Activated CD8-positive, alpha-beta memory T cell treated with anti-CD3 and anti-CD28 coated beads, Interleukin-2, amount 10 ng/mL, durations not matched to agents 7 days and 5 days (primary cell): ENCODE data around the gene CRYGA. TPM values are rescaled to one million over a fixed set of nuclear protein-coding genes. Genes with fewer than 3 reads are reported as not detected.
"Not testable (repeated sequence)": the region's sequence is repeated elsewhere in the genome, so short reads cannot be mapped to it uniquely, and the experiment has no call there.

ENCODE experiments used
- ATAC-seq: fragments of 150-1000 bp; cut with Tn5 transposase; one replicate; pipeline ENCODE4 v1.10.0; 2021; ENCODE audit warnings: moderate library complexity
- CTCF ChIA-PET: fragments of 350-600 bp; sonication (Branson Sonifier 250); formaldehyde crosslinking; loops from one replicate; lab custom pipeline; 2021; ENCODE audit warnings: antibody characterized with exemption; lab: Charles Lee
- DNase-seq: peaks from one replicate; pipeline ENCODE4 v3.0.0-alpha.2; 2020
- H3K27ac Mint-ChIP-seq: one replicate; pipeline ENCODE4 v1.8.0; 2021; ENCODE audit warnings: mild to moderate bottlenecking, mixed read lengths
- H3K27me3 Mint-ChIP-seq: one replicate; pipeline ENCODE4 v1.8.0; 2021; ENCODE audit warnings: mixed read lengths
- H3K36me3 Mint-ChIP-seq: one replicate; pipeline ENCODE4 v1.8.0; 2021; ENCODE audit warnings: mild to moderate bottlenecking, mixed read lengths
- H3K4me1 Mint-ChIP-seq: one replicate; pipeline ENCODE4 v1.8.0; 2021; ENCODE audit warnings: mixed read lengths
- H3K4me3 Mint-ChIP-seq: one replicate; pipeline ENCODE4 v1.8.0; 2021; ENCODE audit warnings: mild to moderate bottlenecking, moderate library complexity, mixed read lengths
- H3K9me3 Mint-ChIP-seq: one replicate; pipeline ENCODE4 v1.8.0; 2022; ENCODE audit warnings: low read depth, mixed read lengths
- total RNA-seq, 2 experiments: library from RNA; stranded (reverse); gene quantifications; one replicate each; pipeline ENCODE4 v1.2.3, GENCODE V29; 2021

The CRYGA gene
- total RNA-seq, 2 experiments from 2014 or later = not detected

DNA sequence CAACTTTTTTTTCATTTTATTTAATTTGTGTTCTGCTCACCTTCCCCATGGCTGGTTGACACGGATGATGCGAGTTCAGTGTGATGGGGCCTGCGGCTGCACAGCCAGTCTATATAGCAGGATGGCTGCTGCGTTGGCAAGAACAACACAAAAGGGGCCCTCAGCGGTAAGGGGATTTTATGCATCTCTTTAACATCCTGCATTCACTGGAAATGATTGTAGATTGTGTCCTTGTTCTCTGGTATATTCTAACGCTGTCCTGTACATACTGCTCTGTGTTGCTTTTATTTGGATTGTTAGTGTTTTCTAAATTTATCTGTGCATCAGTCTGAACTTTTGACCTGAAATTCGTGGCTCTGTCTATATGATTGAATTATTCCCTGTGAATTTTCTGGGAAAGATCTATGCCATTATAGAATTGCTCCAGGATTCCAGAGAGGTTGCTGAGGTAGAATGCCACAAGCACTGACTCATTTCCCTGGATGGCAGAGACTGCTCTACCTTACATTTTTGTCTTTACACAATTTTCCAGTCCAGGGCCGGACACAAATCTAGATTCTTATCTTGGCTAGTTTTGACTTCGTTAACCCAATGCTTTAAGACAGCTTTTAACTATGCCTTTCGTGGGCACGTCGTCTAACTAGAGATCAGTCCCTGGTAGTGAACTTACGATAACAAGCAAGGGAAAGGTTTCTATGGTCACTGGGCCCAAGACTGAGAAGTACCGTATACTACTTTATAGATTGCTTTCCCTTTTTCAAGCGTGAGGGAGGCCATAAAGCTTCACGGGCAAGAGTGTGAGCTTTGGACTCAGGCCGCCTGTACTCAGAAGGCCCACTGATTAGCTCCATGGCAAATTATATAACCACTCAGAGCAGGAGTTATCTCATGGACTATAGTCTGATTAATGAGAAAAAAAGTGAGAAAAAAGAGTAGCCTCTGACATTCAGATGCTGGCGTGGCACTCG lies 33.4 kb downstream of the CRYGA start, which contains the start of gene CRYGC:
Gene CRYGC, minus strand, starts transcription at position 85 of the 968 bp plus-strand sequence. Its CDS starts 36 bp downstream, at position 49.
- CTCF ChIA-PET = no interaction called here
- no peaks in the 10 kb centered on the region for H3K36me3 Mint-ChIP-seq
- H3K9me3 Mint-ChIP-seq = no peaks in the 10 kb centered on the region
- DNase-seq (no peak), ATAC-seq (no peak)
- H3K27me3 Mint-ChIP-seq = peaks cover 27% of the 10 kb centered on the region
- peaks cover 8% of the 10 kb centered on the region for H3K4me1 Mint-ChIP-seq
- H3K4me3 Mint-ChIP-seq = no peak within 1 kb of the TSS
- H3K27ac Mint-ChIP-seq = no peak within 1 kb of the TSS

GRCh38 chr2:208128136-208128535 lies 35.3 kb downstream of the CRYGA start:
- H3K4me1 Mint-ChIP-seq = peaks cover 7% of the 10 kb centered on the region
- no peak for DNase-seq
- CTCF ChIA-PET = no interaction called here
- no peak overlapping the region for H3K4me3 Mint-ChIP-seq
- ATAC-seq = no peak
- H3K9me3 Mint-ChIP-seq = no peaks in the 10 kb centered on the region
- H3K36me3 Mint-ChIP-seq = no peaks in the 10 kb centered on the region
- peaks cover 39% of the 10 kb centered on the region for H3K27me3 Mint-ChIP-seq
- H3K27ac Mint-ChIP-seq = no peak overlapping the region

DNA sequence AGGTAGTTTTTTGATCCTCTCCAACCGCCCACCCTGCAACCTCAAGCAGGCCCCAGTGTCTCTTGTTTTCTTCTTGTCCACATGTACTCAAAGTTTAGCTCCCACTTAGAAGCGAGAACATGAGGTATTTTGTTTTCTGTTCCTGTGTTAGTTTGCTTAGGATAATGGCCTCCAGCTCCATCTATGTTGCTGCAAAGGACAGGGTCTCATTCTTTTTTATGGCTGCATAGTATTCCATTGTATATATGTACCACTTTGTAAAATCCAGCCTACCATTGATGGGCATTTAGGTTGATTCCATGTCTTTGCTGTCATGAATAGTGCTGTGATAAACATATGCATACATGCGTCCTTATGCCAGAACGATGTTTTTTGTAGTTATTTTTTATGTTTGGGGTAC lies 36.3 kb downstream of the CRYGA start:
- Mint-ChIP-seq H3K4me3 (no peak overlapping the region), H3K4me1 (peaks cover 7% of the 10 kb centered on the region), H3K36me3 (no peaks in the 10 kb centered on the region), H3K27ac (no peak overlapping the region), H3K9me3 (no peaks in the 10 kb centered on the region), H3K27me3 (peaks cover 36% of the 10 kb centered on the region)
- ATAC-seq = no peak
- DNase-seq = no peak
- CTCF ChIA-PET = no interaction called here

GRCh38 chr2:208125251-208125650 lies 38.1 kb downstream of the CRYGA start:
- peaks cover 7% of the 10 kb centered on the region for H3K4me1 Mint-ChIP-seq
- DNase-seq (no peak), ATAC-seq (no peak)
- no peaks in the 10 kb centered on the region for H3K36me3 Mint-ChIP-seq
- no peak overlapping the region for H3K4me3 Mint-ChIP-seq
- H3K27ac Mint-ChIP-seq = no peak overlapping the region
- CTCF ChIA-PET = no interaction called here
- H3K9me3 Mint-ChIP-seq = no peaks in the 10 kb centered on the region
- H3K27me3 Mint-ChIP-seq = peaks cover 37% of the 10 kb centered on the region

DNA sequence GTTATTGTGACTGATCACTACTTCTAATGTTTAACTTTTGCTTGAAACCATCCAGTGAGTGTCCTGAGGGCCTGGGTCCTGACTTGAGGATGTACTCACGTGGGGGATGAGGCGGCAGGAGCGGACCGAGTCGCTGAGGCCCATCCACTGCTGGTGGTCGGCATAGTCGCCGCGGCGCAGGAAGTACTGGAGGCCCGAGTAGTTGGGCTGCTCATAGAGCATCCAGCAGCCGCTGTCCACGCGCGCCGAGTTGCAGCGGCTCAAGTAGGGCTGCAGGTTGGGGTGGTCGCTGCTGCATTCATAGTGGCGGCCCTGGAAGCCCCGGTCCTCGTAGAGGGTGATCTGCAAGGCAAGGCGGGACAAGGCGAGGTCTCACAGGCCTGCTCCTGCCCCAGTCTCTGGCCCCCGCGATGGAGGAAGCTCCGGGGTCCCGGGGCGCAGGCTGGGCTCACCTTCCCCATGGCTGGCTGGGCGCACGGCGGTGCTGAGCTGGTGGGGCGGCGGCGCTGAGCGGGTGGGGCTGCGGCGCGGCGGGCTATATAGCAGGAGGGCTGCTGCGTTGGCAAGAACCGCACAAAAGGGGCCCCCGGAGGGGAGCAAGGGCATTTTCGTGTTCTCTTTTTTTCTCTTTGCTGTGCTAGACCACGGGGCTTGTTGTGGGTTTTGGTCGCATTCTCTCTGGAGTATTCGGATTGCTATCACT lies 39.2 kb downstream of the CRYGA start, which contains the start of gene CRYGD:
Gene CRYGD, minus strand, starts transcription at position 512 of the 703 bp plus-strand sequence. Its CDS starts 51 bp downstream, at position 461.
- peak within 1 kb of the TSS; percentile 28 for H3K4me3 Mint-ChIP-seq
- CTCF ChIA-PET, H3K4me1 Mint-ChIP-seq, H3K36me3 Mint-ChIP-seq, H3K9me3 Mint-ChIP-seq, DNase-seq, H3K27ac Mint-ChIP-seq: not testable (repeated sequence)
- H3K27me3 Mint-ChIP-seq = peaks cover 37% of the 10 kb centered on the region
- peak; percentile 53 for ATAC-seq

DNA sequence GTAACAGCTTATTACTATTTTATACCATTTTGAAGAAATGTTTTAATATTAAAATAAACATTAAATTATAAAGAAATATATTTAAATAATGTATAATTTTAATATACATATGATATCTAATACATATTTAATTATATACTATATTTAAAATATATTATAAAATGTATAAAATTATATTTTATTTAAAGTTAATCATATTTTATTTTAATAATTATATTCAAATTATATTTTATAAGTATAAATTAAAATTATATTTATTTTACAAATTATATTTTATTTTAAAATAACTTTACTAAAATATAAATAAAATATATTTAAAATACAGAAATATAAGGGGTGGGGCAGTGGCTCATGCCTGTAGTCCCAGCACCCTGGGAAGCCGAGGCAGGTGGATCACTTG lies 41.1 kb downstream of the CRYGA start:
- no peaks in the 10 kb centered on the region for H3K36me3 Mint-ChIP-seq
- peaks cover 7% of the 10 kb centered on the region for H3K4me1 Mint-ChIP-seq
- ATAC-seq (no peak), DNase-seq (no peak)
- H3K9me3 Mint-ChIP-seq = no peaks in the 10 kb centered on the region
- no peak overlapping the region for H3K27ac Mint-ChIP-seq
- CTCF ChIA-PET = no interaction called here
- H3K4me3 Mint-ChIP-seq = no peak overlapping the region
- H3K27me3 Mint-ChIP-seq = peaks cover 34% of the 10 kb centered on the region

DNA sequence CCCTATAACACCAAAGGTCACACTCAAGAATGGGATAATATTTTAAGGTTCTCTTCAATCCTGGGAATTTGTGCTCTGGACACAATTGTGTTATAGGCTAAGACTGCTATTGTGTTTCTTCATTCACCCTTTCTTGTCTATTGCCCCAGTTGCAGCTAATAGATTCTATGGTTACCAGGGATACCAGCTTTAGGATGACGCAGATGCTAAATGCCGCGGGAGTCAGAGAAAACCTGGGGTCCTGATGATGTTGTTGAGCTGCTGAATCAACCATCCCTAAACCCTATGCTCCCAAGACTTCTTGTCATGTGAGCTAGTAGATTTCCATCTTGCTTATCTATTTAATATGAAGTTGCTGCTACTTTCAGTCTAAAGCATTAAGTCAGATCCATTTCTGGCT lies 44.5 kb downstream of the CRYGA start:
- no peak for DNase-seq
- Mint-ChIP-seq H3K4me1 (peaks cover 3% of the 10 kb centered on the region), H3K27ac (no peak overlapping the region), H3K27me3 (peaks cover 9% of the 10 kb centered on the region), H3K9me3 (no peaks in the 10 kb centered on the region), H3K4me3 (no peak overlapping the region), H3K36me3 (no peaks in the 10 kb centered on the region)
- CTCF ChIA-PET = no interaction called here
- ATAC-seq = no peak

DNA sequence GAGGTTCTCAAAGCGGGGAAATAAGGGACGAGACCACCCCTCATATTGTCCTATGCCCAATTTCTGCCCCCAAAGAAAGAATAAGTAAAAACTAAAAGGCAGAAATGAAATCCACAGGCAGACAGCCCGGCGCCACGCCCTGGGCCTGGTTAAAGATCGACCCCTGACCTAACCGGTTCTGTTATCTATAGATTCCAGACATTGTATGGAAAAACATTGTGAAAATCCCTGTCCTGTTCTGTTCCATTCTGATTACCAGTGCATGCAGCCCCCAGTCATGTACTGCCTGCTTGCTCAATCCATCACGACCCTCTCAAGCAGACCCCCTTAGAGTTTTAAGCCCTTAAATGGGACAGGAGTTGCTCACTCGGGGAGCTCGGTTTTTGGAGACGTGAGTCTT lies 46.0 kb downstream of the CRYGA start:
- H3K27ac Mint-ChIP-seq, H3K9me3 Mint-ChIP-seq, DNase-seq, CTCF ChIA-PET, H3K36me3 Mint-ChIP-seq, ATAC-seq, H3K4me3 Mint-ChIP-seq, H3K4me1 Mint-ChIP-seq: not testable (repeated sequence)
- peaks cover 17% of the 10 kb centered on the region for H3K27me3 Mint-ChIP-seq

GRCh38 chr2:208112969-208113368 lies 50.4 kb downstream of the CRYGA start:
- CTCF ChIA-PET = interaction anchor here (1.1 kb wide), 1 partner anchor 11 kb away, joined by 3 read pairs; no protein-coding TSS in a partner anchor
- no peaks in the 10 kb centered on the region for H3K36me3 Mint-ChIP-seq
- no peaks in the 10 kb centered on the region for H3K4me1 Mint-ChIP-seq
- H3K9me3 Mint-ChIP-seq = no peaks in the 10 kb centered on the region
- peaks cover 19% of the 10 kb centered on the region for H3K27me3 Mint-ChIP-seq
- ATAC-seq (no peak), DNase-seq (no peak)
- H3K27ac Mint-ChIP-seq = no peak overlapping the region
- no peak overlapping the region for H3K4me3 Mint-ChIP-seq

DNA sequence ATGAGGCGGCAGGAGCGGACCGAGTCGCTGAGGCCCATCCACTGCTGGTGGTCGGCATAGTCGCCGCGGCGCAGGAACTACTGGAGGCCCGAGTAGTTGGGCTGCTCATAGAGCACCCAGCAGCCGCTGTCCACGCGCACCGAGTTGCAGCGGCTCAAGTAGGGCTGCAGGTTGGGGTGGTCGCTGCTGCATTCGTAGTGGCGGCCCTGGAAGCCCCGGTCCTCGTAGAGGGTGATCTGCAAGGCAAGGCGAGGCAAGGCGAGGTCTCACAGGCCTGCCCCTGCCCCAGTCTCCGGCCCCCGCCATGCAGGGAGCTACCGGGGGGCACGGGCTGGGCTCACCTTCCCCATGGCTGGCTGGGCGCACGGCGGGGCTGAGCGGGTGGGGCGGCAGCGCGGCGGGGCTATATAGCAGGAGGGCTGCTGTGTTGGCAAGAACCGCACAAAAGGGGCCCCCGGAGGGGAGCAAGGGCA lies 51.1 kb downstream of the CRYGA start:
- H3K4me1 Mint-ChIP-seq, ATAC-seq, H3K9me3 Mint-ChIP-seq, DNase-seq, CTCF ChIA-PET, H3K36me3 Mint-ChIP-seq, H3K27ac Mint-ChIP-seq, H3K4me3 Mint-ChIP-seq: not testable (repeated sequence)
- H3K27me3 Mint-ChIP-seq = peaks cover 19% of the 10 kb centered on the region

Other genes with a start within 250 kb of the CRYGA start
- gene PLEKHM3, start 138.1 kb downstream of the CRYGA start, total RNA-seq = 1 to 10 TPM; 4.7 to 5.1 TPM
- not detected for gene CRYGD, start 39.1 kb downstream of the CRYGA start, total RNA-seq
- gene CRYGC, start 33.8 kb downstream of the CRYGA start, total RNA-seq = not detected
- gene CRYGB, start 17.4 kb downstream of the CRYGA start, total RNA-seq = not detected
- gene C2orf80, start 26.4 kb upstream of the CRYGA start, total RNA-seq = not detected
- 10 to 100 TPM; 39.7 to 45.6 TPM for gene IDH1, start 91.5 kb upstream of the CRYGA start, total RNA-seq
- gene PIKFYVE, start 102.7 kb upstream of the CRYGA start, total RNA-seq = 10 to 100 TPM; 27.3 to 32.6 TPM
- gene PTH2R, start 243.2 kb upstream of the CRYGA start, total RNA-seq = under 1 TPM in 1 of 2 experiments, not detected in 1; 0.12 TPM